ENCODE measurements around the gene CDKAL1. TPM values are rescaled to one million over a fixed set of nuclear protein-coding genes. Genes with fewer than 3 reads are reported as not detected.

CDKAL1 gene
- total and polyA plus RNA-seq, 2 of the 13 experiments (the other 11 are each of a cell fraction or from before 2014, with no cell fraction given), result 9.5 to 27.7 TPM

DNA sequence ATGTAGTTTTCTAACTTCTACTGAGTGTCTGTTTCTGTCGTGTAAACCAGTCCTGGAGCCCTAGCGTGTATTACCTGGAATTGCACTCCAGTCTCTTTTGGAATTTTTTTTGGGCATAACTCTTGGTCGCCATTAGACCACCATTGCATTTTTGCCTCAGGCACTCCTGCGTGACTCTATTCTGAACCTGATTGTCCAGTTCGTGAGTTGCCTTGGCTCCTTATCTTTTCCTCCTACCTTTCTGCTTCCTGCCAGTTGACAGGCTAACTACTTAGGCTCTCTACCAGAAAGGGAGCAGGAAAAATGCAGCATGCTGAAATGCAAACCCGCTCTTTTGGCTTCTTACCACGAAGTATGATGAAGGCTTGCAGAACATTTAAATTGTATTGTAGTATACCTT is 568.4 kb downstream of the CDKAL1 start (continued):
- TF ChIP-seq, protein P1, sequence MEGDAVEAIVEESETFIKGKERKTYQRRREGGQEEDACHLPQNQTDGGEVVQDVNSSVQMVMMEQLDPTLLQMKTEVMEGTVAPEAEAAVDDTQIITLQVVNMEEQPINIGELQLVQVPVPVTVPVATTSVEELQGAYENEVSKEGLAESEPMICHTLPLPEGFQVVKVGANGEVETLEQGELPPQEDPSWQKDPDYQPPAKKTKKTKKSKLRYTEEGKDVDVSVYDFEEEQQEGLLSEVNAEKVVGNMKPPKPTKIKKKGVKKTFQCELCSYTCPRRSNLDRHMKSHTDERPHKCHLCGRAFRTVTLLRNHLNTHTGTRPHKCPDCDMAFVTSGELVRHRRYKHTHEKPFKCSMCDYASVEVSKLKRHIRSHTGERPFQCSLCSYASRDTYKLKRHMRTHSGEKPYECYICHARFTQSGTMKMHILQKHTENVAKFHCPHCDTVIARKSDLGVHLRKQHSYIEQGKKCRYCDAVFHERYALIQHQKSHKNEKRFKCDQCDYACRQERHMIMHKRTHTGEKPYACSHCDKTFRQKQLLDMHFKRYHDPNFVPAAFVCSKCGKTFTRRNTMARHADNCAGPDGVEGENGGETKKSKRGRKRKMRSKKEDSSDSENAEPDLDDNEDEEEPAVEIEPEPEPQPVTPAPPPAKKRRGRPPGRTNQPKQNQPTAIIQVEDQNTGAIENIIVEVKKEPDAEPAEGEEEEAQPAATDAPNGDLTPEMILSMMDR (CRISPR knock-in tag; IDR thresholded peaks at IDR 0.05), result no peak
- TF ChIP-seq STAT5B (CRISPR knock-in tag; IDR thresholded peaks at IDR 0.05), result no peak
- TF ChIP-seq, protein P2, sequence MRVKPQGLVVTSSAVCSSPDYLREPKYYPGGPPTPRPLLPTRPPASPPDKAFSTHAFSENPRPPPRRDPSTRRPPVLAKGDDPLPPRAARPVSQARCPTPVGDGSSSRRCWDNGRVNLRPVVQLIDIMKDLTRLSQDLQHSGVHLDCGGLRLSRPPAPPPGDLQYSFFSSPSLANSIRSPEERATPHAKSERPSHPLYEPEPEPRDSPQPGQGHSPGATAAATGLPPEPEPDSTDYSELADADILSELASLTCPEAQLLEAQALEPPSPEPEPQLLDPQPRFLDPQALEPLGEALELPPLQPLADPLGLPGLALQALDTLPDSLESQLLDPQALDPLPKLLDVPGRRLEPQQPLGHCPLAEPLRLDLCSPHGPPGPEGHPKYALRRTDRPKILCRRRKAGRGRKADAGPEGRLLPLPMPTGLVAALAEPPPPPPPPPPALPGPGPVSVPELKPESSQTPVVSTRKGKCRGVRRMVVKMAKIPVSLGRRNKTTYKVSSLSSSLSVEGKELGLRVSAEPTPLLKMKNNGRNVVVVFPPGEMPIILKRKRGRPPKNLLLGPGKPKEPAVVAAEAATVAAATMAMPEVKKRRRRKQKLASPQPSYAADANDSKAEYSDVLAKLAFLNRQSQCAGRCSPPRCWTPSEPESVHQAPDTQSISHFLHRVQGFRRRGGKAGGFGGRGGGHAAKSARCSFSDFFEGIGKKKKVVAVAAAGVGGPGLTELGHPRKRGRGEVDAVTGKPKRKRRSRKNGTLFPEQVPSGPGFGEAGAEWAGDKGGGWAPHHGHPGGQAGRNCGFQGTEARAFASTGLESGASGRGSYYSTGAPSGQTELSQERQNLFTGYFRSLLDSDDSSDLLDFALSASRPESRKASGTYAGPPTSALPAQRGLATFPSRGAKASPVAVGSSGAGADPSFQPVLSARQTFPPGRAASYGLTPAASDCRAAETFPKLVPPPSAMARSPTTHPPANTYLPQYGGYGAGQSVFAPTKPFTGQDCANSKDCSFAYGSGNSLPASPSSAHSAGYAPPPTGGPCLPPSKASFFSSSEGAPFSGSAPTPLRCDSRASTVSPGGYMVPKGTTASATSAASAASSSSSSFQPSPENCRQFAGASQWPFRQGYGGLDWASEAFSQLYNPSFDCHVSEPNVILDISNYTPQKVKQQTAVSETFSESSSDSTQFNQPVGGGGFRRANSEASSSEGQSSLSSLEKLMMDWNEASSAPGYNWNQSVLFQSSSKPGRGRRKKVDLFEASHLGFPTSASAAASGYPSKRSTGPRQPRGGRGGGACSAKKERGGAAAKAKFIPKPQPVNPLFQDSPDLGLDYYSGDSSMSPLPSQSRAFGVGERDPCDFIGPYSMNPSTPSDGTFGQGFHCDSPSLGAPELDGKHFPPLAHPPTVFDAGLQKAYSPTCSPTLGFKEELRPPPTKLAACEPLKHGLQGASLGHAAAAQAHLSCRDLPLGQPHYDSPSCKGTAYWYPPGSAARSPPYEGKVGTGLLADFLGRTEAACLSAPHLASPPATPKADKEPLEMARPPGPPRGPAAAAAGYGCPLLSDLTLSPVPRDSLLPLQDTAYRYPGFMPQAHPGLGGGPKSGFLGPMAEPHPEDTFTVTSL (CRISPR knock-in tag; IDR thresholded peaks at IDR 0.05; ENCODE audit: borderline replicate concordance), result no peak

DNA sequence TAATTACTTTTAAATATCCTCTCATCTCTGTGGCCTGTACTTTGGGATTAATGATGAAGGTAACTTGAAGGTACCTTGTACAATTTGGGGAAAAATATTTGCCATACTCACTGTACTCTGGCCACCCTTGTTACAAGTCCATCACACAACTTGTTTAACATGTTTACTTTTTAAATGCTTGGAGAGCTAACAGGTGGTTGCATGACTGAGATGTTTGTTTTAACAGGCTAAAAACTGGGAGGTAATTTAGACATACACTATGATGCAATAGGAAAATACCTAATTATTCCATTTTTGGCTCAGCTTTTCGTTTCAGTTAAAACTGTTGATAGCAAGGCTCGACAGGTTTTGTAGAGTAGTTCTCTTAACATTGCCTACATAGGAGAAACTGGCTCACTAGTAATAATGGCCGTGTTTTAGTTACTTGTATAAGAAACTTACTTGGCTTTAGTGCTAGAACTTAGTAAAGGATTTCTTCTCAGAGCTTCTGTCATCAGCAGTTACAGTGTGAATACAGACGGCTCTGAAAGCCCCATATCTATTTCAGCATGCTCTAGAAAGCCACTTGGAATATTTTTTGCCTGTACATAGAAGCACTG is 569.5 kb downstream of the CDKAL1 start:
- 15% methylated on average over 4 of the region's 4 CpGs for WGBS (ENCODE audit: low lambda C conversion rate)
- Histone ChIP-seq H3K4me1 (ENCODE audit: insufficient read depth, low read length) (peaks cover 51% of the 10 kb centered on the region), H3K36me3 (replicated peaks in 1 of 2; ENCODE audit: control insufficient read depth in 1 of 2, insufficient read depth in 2 of 2, low read length in 2 of 2) (no peaks in the 10 kb centered on the region), H3K27me3 (ENCODE audit: control insufficient read depth in 1 of 2, insufficient read depth in 2 of 2, low read length in 2 of 2) (no peaks in the 10 kb centered on the region), H3K79me2 (ENCODE audit: insufficient read depth, low read length) (no peaks in the 10 kb centered on the region), H2AFZ (ENCODE audit: low read length) (no peak overlapping the region), H4K20me1 (ENCODE audit: insufficient read depth, low read length) (no peaks in the 10 kb centered on the region), H3K4me3 (replicated peaks in 1 of 3; ENCODE audit: insufficient read depth in 1 of 3, low read depth in 2 of 3, low read length in 3 of 3) (peak overlapping the region in 1 of 3 experiments; percentile 3; a peak in 1 of 6 replicates), H3K4me2 (ENCODE audit: low read depth, low read length) (peak overlapping the region; percentile 43), H3K9ac (ENCODE audit: insufficient read depth, low read depth, low read length) (no peak overlapping the region), H3K9me3 (ENCODE audit: low read length) (no peaks in the 10 kb centered on the region), H3K27ac (ENCODE audit: extremely low read length, insufficient read depth, low read length) (peak overlapping the region; percentile 31)
- peak; percentile 83 for ATAC-seq
- ChIA-PET CTCF (ENCODE audit: low intra/inter-chr PET ratio, low total read pairs) (no interaction called here), POLR2A (no interaction called here)
- in situ Hi-C loops (cut with HindIII; ENCODE audit: extremely low pct_ligation_motif_present, low pct_unique_long_range_greater_than_20kb) (no loop called here), intact Hi-C loops (cut with micrococcal nuclease; ENCODE audit: unreplicated experiment) (no loop called here)
- BruUV-seq (replicated peaks), result no TSS peak
- peak; percentile 72 for DNase-seq (ENCODE audit: low spot score)
- no peak for FAIRE-seq
- TF ChIP-seq RELA (CRISPR knock-in tag; IDR thresholded peaks at IDR 0.05) (no peak), REPIN1 (CRISPR knock-in tag; IDR thresholded peaks at IDR 0.05; ENCODE audit: borderline replicate concordance, low read depth) (no peak), DPF2 (CRISPR knock-in tag; IDR thresholded peaks at IDR 0.05; ENCODE audit: borderline replicate concordance, low read depth) (peak; percentile 71; the same call in 1 of the 2 replicates), HOXA5 (CRISPR knock-in tag; IDR thresholded peaks at IDR 0.05) (0 out of 2 replicates have a peak, but pooled peaks have one; percentile 63), HDAC1 (CRISPR knock-in tag; IDR thresholded peaks at IDR 0.05) (peak; percentile 67; the same call in 1 of the 2 replicates), BCL6 (CRISPR knock-in tag; IDR thresholded peaks at IDR 0.05) (peak; percentile 85), NFKBIZ (CRISPR knock-in tag; IDR thresholded peaks at IDR 0.05) (no peak), SIX1 (CRISPR knock-in tag; IDR thresholded peaks at IDR 0.05; ENCODE audit: borderline replicate concordance) (peak; percentile 49; the same call in 1 of the 2 replicates)
- TF ChIP-seq, protein P3, sequence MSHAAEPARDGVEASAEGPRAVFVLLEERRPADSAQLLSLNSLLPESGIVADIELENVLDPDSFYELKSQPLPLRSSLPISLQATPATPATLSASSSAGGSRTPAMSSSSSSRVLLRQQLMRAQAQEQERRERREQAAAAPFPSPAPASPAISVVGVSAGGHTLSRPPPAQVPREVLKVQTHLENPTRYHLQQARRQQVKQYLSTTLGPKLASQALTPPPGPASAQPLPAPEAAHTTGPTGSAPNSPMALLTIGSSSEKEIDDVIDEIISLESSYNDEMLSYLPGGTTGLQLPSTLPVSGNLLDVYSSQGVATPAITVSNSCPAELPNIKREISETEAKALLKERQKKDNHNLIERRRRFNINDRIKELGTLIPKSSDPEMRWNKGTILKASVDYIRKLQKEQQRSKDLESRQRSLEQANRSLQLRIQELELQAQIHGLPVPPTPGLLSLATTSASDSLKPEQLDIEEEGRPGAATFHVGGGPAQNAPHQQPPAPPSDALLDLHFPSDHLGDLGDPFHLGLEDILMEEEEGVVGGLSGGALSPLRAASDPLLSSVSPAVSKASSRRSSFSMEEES (CRISPR knock-in tag; IDR thresholded peaks at IDR 0.05), result 0 out of 2 replicates have a peak, but pooled peaks have one; percentile 23
- TF ChIP-seq, protein P4, sequence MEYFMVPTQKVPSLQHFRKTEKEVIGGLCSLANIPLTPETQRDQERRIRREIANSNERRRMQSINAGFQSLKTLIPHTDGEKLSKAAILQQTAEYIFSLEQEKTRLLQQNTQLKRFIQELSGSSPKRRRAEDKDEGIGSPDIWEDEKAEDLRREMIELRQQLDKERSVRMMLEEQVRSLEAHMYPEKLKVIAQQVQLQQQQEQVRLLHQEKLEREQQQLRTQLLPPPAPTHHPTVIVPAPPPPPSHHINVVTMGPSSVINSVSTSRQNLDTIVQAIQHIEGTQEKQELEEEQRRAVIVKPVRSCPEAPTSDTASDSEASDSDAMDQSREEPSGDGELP (IDR thresholded peaks at IDR 0.05; ENCODE audit: borderline replicate concordance, low read depth), result peak; percentile 64; the same call in 1 of the 2 replicates
